ENCODE results near the gene CAPN9.

DNA sequence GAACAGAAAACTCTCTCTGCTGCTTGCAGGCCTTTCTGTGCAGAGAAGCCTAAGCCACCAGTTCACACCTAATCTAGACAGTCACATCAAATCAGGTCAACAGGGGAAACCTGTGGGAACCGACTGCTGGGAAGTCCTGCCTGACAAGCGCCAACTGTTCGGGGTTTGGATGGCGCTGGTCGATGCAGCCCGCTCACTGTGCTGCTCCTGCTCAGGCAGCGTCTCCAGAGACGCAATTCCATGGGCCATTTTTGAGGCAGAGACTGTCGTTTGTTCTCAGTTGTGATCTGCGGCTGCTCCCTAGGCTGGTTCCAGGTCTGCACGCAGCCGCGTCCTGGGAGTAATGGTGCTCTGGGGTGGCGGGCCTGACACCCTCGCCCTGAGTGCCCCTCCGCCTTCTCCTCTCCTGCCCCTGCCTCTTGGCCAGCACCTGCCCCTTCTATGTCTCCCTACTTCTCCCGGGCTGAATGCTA is 34.7 kb upstream of the CAPN9 start:
- TF ChIP-seq, protein P1, sequence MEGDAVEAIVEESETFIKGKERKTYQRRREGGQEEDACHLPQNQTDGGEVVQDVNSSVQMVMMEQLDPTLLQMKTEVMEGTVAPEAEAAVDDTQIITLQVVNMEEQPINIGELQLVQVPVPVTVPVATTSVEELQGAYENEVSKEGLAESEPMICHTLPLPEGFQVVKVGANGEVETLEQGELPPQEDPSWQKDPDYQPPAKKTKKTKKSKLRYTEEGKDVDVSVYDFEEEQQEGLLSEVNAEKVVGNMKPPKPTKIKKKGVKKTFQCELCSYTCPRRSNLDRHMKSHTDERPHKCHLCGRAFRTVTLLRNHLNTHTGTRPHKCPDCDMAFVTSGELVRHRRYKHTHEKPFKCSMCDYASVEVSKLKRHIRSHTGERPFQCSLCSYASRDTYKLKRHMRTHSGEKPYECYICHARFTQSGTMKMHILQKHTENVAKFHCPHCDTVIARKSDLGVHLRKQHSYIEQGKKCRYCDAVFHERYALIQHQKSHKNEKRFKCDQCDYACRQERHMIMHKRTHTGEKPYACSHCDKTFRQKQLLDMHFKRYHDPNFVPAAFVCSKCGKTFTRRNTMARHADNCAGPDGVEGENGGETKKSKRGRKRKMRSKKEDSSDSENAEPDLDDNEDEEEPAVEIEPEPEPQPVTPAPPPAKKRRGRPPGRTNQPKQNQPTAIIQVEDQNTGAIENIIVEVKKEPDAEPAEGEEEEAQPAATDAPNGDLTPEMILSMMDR (IDR thresholded peaks at IDR 0.05): no peak
- TF ChIP-seq POLR2A (IDR thresholded peaks at IDR 0.05): no peak

Measured in thyroid gland (tissue), 4 donors.